GM18499 (cell line): Measurements from ENCODE around the gene CLDN6.
"Not testable (repeated sequence)": the region's sequence is repeated elsewhere in the genome, so short reads cannot be mapped to it uniquely, and the experiment has no call there.

Experiments used
- ATAC-seq: cut with Tn5 transposase; IDR thresholded peaks from one replicate; pipeline ENCODE4 v1.9.1; 2021; ENCODE audit warnings: moderate number of reproducible peaks; ENCODE audit not compliant: insufficient read depth, unreplicated experiment

Gene CLDN6

DNA sequence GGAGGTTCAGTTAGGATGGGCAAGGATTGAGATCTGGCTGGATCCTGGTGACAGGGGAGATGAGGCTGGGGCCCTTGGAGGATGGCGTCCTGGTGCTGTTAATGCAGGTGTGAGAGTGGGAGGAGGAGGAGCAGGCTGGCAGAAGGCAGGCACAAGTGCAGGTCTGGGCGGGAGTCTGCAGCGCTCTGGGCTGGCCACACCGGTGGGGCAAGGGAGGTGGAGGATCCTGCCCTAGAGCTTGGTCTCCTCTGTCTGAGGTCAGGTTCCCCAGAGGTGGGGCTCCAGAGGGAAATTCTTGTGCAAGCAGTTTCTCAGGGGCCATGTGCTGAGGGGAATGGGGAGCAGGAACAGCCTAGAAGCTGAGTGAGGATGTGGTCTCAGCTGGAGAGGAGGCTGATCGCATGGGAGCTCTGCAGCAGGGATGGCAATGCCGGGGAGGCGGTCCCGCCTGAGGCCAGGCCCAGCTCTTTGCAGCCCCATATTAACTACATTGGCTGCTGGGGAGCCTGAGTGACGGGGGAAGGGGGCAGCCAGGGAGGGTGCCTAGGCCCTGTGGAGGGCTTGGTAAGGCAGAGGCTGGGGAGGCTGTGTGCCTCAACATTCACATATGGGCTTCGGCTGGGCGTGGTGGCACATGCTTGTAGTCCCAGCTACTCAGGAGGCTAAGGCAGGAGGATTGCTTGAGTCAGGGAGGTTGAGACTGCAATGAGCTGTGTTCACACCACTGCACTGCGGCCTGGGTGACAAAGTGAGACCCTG is 34.8 kb upstream of the CLDN6 start:
- ATAC-seq = not testable (repeated sequence)

DNA sequence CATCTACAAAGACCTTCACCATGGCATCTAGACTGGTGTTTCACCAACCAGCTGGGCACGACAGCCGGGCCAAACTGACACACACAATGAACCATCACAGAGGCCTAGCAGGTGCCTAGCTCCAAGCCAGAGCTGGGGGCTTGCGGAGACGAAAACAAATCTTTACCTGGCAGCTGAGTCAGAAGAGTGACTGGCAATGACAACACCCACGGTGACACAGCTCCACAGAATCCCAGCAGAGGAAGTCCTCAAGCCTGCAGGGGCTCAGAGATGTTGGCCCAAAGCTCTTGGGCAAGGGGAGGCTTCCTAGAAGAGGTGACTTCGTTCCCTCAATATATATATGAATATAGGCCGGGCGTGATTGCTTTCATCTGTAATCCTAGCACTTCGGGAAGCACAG is 33.5 kb upstream of the CLDN6 start:
- ATAC-seq = no peak

DNA sequence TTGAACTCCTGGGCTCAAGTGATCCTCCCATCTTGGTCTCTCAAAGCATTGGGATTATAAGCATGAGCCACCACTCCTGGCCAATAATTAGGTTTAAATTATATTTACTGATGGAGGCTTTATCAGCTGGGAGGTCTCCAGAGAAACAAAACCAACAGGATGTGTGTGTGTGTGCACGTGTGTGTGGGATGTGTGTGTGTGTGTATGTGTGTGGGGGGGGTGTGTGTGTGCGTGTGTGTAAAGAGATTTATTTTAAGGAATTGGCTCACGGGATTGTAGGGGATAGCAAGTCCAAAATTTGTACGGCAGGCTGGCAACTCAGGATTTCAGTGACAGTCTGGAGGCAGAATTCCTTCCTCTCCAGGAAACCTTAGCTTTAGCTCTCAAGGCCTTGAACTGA is 33.0 kb upstream of the CLDN6 start:
- ATAC-seq = no peak

DNA sequence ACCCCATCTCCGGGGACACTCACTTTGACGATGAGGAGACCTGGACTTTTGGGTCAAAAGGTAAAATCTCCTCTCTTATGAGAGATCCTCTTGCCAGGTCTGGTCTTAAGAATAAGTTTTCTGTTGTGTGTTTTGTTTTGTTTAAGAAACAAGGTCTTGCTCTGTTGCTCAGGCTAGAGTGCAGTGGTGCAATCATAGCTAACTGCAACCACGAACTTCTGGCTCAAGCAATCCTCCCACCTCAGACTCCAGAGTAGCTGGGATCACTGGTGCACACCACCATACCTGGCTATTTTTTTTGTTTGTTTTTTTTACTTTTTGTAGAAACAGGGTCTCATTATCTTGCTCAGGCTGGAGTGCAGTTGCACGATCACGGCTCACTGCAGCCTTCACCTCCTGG is 32.5 kb upstream of the CLDN6 start:
- ATAC-seq = no peak

DNA sequence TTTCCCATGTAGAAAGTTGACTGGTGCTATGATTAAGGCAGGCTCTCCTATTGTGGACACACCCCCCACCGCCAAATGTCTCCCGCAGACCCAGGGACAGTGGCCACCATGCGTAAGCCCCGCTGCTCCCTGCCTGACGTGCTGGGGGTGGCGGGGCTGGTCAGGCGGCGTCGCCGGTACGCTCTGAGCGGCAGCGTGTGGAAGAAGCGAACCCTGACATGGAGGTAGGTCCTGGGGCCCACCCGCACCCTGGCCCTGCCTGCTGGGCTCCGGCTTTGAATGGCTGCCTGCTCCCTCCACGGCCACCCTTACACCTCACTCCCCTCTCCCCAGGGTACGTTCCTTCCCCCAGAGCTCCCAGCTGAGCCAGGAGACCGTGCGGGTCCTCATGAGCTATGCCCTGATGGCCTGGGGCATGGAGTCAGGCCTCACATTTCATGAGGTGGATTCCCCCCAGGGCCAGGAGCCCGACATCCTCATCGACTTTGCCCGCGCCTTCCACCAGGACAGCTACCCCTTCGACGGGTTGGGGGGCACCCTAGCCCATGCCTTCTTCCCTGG is 32.0 kb upstream of the CLDN6 start:
- no peak for ATAC-seq

DNA sequence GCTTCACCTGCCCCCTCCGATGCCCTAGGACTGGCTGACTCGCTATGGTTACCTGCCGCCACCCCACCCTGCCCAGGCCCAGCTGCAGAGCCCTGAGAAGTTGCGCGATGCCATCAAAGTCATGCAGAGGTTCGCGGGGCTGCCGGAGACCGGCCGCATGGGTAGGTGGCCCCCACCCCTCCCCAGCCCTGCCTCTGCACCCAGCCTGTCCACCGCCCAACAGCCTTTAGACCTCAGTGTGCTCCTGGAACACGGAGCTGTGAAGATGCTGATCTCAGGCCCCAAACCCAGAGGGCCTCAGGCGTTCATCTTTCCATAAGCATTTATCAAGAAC is 29.4 kb upstream of the CLDN6 start:
- ATAC-seq = no peak

DNA sequence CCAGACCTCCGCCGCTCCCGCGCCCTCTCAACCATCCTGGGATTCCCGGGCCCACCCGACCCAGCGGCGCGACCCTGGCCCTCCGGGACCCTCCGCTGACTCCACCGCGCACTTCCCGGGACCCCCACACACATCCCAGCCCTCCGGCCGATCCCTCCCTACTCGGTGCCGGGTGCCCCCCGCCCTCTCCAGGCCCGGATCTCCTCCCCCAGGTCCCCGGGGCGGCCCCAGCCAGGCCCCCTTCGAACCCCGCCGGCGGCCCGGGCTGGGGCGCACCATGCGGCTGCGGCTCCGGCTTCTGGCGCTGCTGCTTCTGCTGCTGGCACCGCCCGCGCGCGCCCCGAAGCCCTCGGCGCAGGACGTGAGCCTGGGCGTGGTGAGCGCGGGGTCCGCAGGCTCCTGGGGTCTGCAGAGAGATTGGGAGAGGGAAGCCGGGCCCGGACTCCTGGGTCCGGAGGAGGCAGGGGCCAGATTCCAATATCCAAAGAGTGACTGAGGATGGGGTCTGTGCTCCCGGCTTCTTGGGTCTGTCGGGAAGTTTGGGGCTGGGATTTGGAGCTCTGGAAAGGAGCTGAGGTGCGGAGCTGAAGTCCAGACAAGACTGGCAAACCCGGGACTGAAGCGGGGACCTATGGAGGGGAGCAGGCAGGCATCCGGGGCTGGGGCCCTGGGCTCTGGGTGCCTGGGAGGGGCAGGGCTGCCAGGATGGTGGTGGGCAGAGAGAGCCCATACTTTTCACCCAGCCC is 28.8 kb upstream of the CLDN6 start:
- ATAC-seq = no peak

DNA sequence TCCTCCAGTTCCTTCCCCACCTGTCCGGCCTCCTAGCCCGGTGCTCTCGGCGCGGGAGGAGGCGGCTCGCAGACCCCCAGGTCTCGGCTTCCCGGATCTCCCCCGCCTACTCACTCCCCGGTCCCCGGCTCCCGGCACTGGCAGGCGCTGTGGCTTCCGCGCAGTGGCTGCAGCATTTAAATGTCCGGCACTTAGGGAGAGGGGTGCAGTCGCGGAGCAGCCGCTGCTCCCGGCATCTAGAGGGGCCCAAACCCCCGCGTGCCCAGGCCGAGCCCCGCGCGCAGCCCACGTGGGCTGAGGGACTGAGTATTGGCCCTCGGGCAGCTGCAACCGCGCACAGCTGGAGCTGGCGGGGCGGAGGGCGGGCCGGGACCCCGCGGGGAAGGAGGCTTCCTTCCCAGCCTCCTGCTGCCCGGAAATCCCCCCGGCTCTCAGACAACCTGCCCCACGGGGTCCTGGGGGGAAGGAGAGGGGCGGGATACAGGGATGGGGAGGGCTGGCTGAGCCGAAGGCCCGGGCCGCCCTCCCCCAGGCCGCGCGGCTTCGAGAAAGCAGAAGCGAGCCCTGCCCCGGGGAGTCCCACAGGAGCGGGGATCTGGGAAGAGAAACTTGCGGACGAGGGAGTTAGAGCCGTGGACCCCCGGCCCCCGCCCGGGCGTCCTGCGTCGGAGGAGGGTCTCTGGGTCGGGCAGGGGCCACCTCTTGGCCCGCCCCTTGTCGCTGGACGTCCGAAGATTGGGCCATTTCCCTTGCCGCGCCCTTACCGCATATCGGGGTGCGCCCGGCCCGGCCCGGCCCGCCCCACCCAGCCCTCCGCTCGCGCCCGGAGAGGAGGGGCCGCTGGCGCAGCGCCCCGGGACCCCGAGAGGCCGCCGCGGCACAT is 28.0 kb upstream of the CLDN6 start, which contains the start of gene MMP25:
TSS of gene MMP25 (plus strand) at position 804 of the 883 bp plus-strand sequence. CDS start 357 bp downstream, outside the sequence.
- no peak for ATAC-seq

DNA sequence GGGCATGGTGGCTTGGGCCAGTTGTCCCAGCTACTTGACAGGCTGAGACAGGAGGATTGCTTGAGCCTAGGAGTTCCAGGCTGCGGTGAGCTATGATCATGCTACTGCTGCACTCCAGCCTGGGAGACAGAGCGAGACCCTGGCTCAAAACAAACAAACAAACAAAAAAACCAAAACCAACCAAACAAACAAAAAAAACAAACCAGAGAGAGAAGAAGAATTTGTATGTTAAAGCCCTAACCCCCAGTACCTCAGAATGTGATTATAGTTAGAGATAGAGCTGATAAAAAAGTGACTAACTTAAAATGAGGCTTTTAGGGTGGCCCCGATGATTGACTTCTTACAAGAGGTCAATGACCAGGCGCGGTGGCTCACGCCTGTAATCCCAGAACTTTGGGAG is 26.7 kb upstream of the CLDN6 start:
- no peak for ATAC-seq

DNA sequence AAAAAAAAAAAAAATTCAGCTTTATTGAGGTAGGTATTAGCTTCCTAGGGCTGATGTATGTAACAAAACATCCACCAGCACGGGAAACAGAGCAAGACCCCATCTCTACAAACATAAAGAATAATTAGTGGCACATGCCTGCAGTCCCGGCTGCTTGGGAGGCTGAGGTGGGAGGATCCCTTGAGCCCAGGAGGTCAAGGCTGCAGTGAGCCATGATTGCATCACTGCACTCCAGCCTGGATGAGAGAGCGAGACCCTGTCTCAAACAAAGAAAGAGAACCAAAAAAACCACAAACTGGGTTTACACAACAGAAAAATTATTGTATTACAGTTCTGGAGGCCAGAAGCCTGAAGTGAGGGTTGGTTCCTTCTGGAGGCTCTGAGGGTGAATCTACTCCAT is 24.4 kb upstream of the CLDN6 start:
- no peak for ATAC-seq

DNA sequence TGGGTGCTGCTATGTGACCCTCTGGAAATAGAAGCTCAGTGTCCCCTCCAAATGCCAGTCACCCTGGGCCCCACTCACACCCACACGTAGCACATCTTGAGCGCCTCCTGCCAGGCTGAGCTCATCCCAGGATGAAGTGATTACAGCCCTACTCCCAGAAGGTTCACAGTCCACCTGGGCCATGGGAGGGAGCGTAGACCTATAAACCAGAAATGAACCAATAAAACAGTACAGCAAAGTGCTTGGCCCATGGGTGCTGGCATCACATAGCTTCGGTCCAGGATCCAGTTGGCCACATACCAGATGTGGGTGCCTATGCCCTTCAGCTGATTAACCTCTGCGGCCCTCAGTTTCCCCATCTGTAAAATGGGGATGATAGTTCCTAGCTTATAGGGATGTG is 20.9 kb upstream of the CLDN6 start:
- no peak for ATAC-seq

DNA sequence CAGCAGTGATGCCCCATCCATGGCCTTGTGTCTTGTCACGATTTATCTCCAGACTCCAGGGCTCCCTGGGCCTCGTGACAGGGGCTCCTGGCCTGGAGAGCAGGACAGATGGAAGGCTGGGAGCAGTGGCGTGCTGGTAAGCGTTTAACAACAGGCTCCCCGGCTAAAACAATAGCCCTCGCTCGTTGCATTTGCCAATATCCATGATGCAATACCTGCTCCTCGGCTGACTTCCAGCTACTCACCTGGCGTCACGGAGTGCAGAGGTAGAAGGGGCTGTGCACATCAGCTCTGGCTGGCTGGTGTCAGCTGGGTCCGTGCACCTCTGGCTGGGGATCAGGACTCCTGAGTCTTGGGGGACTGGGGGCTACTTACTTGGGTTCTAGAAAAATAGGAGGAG is 20.3 kb upstream of the CLDN6 start:
- ATAC-seq = no peak

DNA sequence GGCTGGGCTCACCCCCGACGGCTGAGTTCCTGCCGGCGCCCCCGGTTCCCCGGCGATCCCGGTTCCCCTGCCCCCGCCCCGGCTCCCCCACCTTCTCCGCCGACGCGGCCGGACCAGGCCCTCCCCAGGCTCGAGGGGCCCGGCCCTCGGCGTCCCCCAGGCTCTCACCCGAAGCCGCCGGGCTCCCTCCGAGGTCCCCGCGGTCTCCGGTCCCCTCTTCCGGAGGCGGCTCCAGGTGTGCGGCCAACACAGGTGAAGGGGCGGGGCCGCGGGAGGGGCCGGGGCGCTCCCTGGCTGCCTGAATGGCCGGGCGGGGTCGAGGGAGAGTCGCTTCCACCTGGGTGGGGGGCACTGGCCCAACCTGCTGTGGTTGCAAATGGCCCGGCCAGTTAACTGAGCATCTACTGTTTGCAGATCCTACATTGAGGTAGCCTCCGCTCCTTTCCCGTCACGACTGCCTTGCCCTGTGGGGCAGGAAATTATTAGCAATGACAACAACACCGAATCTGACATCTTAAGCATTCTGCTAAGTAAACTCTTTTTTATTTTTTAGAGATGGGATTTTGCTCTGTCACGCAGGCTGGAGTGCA is 18.8 kb upstream of the CLDN6 start, which contains the start of gene BICDL2:
TSS of gene BICDL2 (minus strand) at position 219 of the 590 bp plus-strand sequence. CDS start 1,448 bp downstream, outside the sequence.
- no peak for ATAC-seq

DNA sequence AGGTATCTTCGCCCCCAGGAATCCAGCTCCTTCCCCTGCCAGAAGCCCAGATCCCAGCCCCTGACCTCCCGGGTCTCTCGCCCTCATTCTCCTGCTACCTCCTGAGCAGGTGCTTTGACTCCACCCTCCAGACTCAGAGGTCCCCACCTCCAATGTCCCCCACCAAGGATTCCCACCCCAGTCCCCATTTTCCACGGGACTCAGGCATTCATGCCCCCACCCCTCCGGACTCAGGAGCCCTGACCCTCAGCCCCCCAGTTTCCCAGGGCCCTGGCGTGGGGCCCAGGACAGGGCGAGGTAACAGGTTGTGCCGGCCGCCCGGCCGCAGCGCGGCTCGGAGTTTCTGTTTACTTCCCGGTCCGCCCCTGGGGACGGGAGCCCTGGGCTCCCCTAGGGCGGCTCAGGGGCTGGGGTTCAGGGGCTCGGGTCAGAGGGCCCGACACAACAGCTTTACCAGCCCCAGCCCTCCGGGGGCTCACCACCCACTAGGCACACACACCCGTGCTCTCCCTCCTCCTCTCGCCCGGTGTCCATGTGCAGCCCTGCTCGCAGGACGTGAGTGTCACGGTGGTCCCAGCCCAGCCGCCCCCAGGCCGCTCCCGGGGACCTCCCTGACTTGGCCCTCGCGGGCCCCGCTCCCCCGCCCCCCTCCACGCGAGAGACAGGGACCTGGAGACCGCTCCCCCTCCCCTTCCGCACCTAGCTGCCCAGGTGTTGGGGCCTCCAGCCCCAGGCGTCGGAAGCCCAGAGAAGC is 18.2 kb upstream of the CLDN6 start:
- no peak for ATAC-seq

DNA sequence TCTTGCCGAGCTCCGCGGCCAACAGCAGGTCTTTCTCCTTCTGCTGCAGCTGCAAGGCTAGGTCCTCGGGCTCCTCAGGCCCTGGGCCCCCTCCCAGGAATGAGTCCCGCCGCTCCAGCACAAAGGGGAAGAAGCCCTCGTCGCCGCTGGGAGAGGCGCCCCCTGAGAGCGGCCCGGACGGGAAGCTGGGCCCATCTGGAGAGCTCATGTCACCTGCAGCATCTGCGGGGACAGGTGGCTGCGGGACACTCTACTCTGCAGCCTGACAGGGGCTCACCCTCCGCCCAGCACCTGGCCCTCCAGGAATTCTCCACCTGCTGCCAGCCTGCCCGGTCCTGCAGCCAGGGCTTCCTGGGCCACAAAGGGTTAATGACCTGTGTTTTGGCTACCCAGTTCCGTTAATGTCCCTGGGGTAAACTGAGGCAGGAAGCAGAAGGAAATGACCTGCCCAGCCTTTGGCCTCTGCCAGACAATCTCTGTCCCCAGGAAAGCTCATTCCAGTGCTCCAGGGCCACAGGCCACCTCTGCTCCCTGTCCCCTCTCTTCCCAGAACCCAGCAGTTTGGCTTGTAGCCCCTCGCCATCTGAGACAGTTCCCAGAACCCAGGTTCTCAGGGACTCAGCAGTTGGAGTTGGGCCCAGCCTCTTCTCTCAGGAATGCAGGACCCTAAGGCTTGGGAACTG is 17.4 kb upstream of the CLDN6 start:
- ATAC-seq = no peak

DNA sequence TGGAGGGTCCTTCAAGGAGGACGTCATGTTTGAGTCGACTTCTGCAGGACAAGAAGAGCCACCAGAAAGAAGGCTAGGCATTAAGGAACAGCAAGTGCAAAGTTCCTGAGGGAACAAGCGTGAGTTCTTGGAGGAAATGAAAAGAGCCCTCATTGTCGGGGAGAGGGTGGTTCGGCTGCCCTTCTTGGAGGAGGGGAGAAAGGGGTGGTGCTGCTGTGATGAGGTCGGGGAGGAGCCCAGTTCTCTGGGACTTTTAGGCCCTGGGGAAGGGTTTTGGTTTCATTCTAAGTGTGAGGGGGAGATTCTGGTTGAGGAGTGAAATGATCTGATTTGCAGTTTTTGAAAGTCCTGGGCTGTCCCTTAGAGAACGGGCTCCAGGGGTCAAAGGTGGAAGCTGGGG is 14.6 kb upstream of the CLDN6 start:
- no peak for ATAC-seq

DNA sequence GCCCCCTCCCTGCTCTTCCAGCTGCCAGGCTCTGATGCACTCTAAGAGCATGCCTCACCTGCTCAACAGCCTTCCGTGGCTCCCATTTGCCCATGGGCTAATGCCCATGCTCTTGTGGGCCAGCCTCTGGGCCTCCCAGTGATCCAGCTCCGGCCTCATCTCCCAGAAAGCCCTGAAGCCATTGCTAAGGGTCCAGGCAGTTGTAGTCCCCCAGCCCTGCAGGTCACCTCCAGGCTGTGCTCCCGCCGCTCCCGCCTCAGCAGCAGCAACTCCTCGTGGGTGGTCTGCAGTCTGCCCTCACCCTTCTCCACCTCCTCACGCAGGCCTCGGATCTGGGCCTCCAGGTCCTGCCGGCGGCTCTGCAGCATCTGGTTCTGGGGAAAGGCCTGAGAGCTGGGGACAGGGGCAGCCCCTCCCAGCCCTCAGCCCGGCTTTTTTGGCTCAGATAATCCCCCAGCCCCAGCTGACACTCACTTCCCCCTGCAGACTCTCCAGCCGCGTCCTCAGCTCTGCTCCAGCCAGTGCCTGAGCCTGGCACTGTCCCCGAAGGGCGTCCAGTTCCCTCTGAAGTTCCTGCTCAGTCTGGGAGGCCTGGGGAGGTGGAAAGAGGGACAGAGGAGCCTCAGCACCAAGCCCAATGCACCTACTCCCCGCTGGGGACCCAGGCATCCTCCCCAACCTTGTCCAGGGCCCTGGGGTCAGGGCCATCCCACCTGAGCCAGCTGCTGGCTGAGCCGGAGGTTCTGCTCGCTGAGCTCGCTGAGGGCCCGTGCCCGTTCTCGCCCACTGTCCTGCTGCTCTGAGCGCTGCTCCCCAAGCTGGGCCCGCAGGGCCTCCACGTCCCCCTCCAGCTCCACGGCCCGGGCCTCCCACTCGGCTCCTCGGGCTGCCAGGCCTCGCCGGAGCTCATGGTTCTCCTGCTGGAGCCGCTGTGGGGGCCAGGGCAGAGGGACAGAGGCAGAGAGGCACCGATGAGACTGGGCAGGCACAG is 12.5 kb upstream of the CLDN6 start:
- no peak for ATAC-seq
